Breast epithelium (tissue), 4 donors: ENCODE data around the gene IFNA7. TPM values are rescaled to one million over a fixed set of nuclear protein-coding genes. Genes with fewer than 3 reads are reported as not detected.
A peak's percentile ranks its signal among the peaks of the same experiment; 100 is the strongest.
"Not testable (repeated sequence)": the region's sequence is repeated elsewhere in the genome, so short reads cannot be mapped to it uniquely, and the experiment has no call there.

Source experiments
- DNase-seq, 2 donors: peaks; one replicate each; pipeline ENCODE4 v3.0.0-alpha.2; 2019; ENCODE audit warnings: low spot score in 2 of 2
- H3K27ac ChIP-seq, 2 donors: fragments of 200-600 bp; sonication (generic) in 1 of 2; one replicate each; pipeline ENCODE4 v1.5.1; 2016 to 2019; ENCODE audit warnings: mild to moderate bottlenecking in 1 of 2
- H3K27me3 ChIP-seq, 2 donors: fragments of 200-600 bp; sonication (generic) in 1 of 2; one replicate each; pipeline versions ENCODE4 v1.5.1 to v1.6.0; 2017 to 2019; ENCODE audit warnings: control low read depth in 1 of 2, mild to moderate bottlenecking in 1 of 2
- H3K36me3 ChIP-seq: fragments of 200-600 bp; one replicate; pipeline ENCODE4 v1.5.1; 2019
- H3K4me1 ChIP-seq, 2 donors: fragments of 200-600 bp; sonication (generic); one replicate each; pipeline ENCODE4 v1.5.1; 2016 to 2019; ENCODE audit warnings: control low read depth in 1 of 2
- H3K4me3 ChIP-seq, 3 donors: fragments of 200-600 bp; sonication (generic); 1 replicate in 2 of 3; 2 replicates in 1 of 3; pipeline ENCODE4 v1.5.1; 2016 to 2019; ENCODE audit warnings: mild to moderate bottlenecking in 3 of 3, moderate library complexity in 2 of 3
- H3K9me3 ChIP-seq, 2 donors: fragments of 200-600 bp; sonication (generic) in 1 of 2; one replicate each; pipeline ENCODE4 v1.5.1; 2016 to 2019; ENCODE audit warnings: control low read depth in 1 of 2
- CTCF ChIP-seq, 3 donors: fragments of 450-650 bp; IDR thresholded peaks; one replicate each; pipeline ENCODE4 v1.5.1; 2016 to 2017; ENCODE audit warnings: antibody characterized with exemption in 3 of 3, mild to moderate bottlenecking in 3 of 3, moderate library complexity in 3 of 3
- POLR2A ChIP-seq: fragments of 450-650 bp; IDR thresholded peaks from one replicate; pipeline ENCODE4 v1.6.1; 2016; ENCODE audit warnings: antibody characterized with exemption, mild to moderate bottlenecking, moderate library complexity
- POLR2AphosphoS5 ChIP-seq, 3 donors: sonication (generic); formaldehyde crosslinking; IDR thresholded peaks; one replicate each; pipeline ENCODE4 v1.6.1; 2017; ENCODE audit warnings: antibody characterized with exemption in 3 of 3
- intact Hi-C: fragments of 100-400 bp; cut with DNase I; formaldehyde crosslinking; loops from one replicate; pipeline ENCODE4 v1.15.1; 2023; ENCODE audit warnings: low total_unique reads
- total RNA-seq, 3 donors: library from RNA; depleted of rRNA; stranded (reverse); fragments of >200 nt; gene quantifications; one replicate each; pipeline ENCODE4 v1.1.0, GENCODE V29; 2016

The IFNA7 gene
- total RNA-seq, 3 donors from 2014 or later, result not detected

GRCh38 chr9:21210311-21210710 is 8.3 kb upstream of the IFNA7 start:
- Histone ChIP-seq H3K36me3 (no peaks in the 10 kb centered on the region), H3K9me3 (no peaks in the 10 kb centered on the region), H3K4me3 (no peak overlapping the region), H3K27ac (no peak overlapping the region), H3K27me3 (no peaks in the 10 kb centered on the region), H3K4me1 (no peaks in the 10 kb centered on the region)
- DNase-seq, result no peak
- intact Hi-C loops, result no loop called here
- TF ChIP-seq POLR2AphosphoS5 (IDR thresholded peaks at IDR 0.05), result no peak
- TF ChIP-seq CTCF (IDR thresholded peaks at IDR 0.05), result no peak
- no peak for TF ChIP-seq POLR2A

GRCh38 chr9:21207043-21207442 is 5.0 kb upstream of the IFNA7 start, which contains the start of gene IFNA10:
Gene IFNA10, minus strand, starts transcription at chr9:21207143. Its CDS starts 46 bp downstream, at chr9:21207097.
- H3K27me3 ChIP-seq, intact Hi-C loops, H3K4me1 ChIP-seq, H3K4me3 ChIP-seq, H3K9me3 ChIP-seq, DNase-seq, H3K36me3 ChIP-seq, H3K27ac ChIP-seq: not testable (repeated sequence)

GRCh38 chr9:21205204-21205603 is 3.2 kb upstream of the IFNA7 start:
- Histone ChIP-seq H3K27me3 (no peaks in the 10 kb centered on the region), H3K36me3 (no peaks in the 10 kb centered on the region), H3K27ac (no peak overlapping the region), H3K9me3 (no peaks in the 10 kb centered on the region), H3K4me1 (no peaks in the 10 kb centered on the region), H3K4me3 (no peak overlapping the region)
- no peak for TF ChIP-seq POLR2AphosphoS5 (IDR thresholded peaks at IDR 0.05)
- no peak for TF ChIP-seq POLR2A
- TF ChIP-seq CTCF (IDR thresholded peaks at IDR 0.05), result no peak
- no peak for DNase-seq
- intact Hi-C loops, result no loop called here

GRCh38 chr9:21194867-21195776 is 6.9 kb downstream of the IFNA7 start:
- H3K4me1 ChIP-seq, H3K4me3 ChIP-seq, DNase-seq, H3K27ac ChIP-seq, H3K27me3 ChIP-seq, intact Hi-C loops, H3K9me3 ChIP-seq, H3K36me3 ChIP-seq: not testable (repeated sequence)
- TF ChIP-seq CTCF (IDR thresholded peaks at IDR 0.05), result peak in 1 of 3 donors; percentile 16

GRCh38 chr9:21187487-21187886 is 14.5 kb downstream of the IFNA7 start, which contains the start of gene IFNA4:
Gene IFNA4, minus strand, starts transcription at chr9:21187587. Its CDS starts 56 bp downstream, at chr9:21187531.
- H3K27ac ChIP-seq, H3K27me3 ChIP-seq, intact Hi-C loops, H3K9me3 ChIP-seq, H3K4me3 ChIP-seq, H3K4me1 ChIP-seq, H3K36me3 ChIP-seq, DNase-seq: not testable (repeated sequence)

GRCh38 chr9:21182810-21183736 is 18.9 kb downstream of the IFNA7 start:
- H3K4me3 ChIP-seq, H3K27me3 ChIP-seq, H3K27ac ChIP-seq, H3K4me1 ChIP-seq, H3K9me3 ChIP-seq, DNase-seq, intact Hi-C loops, H3K36me3 ChIP-seq: not testable (repeated sequence)
